Ishikawa (cell line): ENCODE results near the gene RHBDF2.

Source experiments
- EP300 ChIP-seq: IDR thresholded peaks from 2 replicates; pipeline ENCODE4 v1.6.1; 2012; ENCODE audit warnings: borderline replicate concordance
- TAF1 ChIP-seq: IDR thresholded peaks from 2 replicates; pipeline ENCODE4 v1.6.1; 2012; ENCODE audit warnings: low read depth, mild to moderate bottlenecking

DNA sequence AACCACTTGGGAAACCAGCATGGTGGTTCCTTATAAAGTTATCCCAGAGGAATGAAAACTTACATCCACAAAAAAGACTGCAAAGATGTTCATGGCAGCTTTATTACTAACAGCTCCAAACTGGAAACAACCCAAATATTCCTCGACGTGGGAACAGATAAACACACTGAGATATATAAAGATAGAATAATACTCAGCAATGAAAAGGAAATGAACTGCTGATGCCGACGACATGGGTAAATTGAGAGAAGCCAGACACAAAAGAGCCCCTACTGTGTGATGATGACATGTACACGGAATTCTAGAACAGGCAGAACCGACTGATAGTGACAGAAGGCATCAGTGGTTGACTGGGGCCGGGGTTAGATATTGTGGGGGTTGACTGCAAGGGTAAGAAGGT is 48.3 kb upstream of the RHBDF2 start:
- no peak for TF ChIP-seq TAF1
- no peak for TF ChIP-seq EP300
